Caki2 (cell line): ENCODE measurements around the gene CELF5. TPM values are rescaled to one million over a fixed set of nuclear protein-coding genes. Genes with fewer than 3 reads are reported as not detected.
"Not testable (repeated sequence)": the region's sequence is repeated elsewhere in the genome, so short reads cannot be mapped to it uniquely, and the experiment has no call there.

Experiments
- DNase-seq: peaks from one replicate; pipeline ENCODE4 v3.0.0-alpha.2; 2015; ENCODE audit warnings: low read depth
- in situ Hi-C: cut with HindIII; loops from 2 replicates; pipeline ENCODE4 v1.10.0; 2016; ENCODE audit warnings: low sequenced_read_pairs, low pct_unique_long_range_greater_than_20kb, mixed read lengths
- total RNA-seq: library from RNA; depleted of rRNA; stranded (reverse); fragments of >200 nt; shearing (Covaris generic); gene quantifications from 2 replicates; pipeline ENCODE4 v1.2.3, GENCODE V29; 2014; ENCODE audit warnings: low replicate concordance

Gene CELF5
- total RNA-seq, 1 experiment from 2014 or later: 0.47 TPM

- no peak for DNase-seq
- in situ Hi-C loops: no loop called here
Observed at GRCh38 chr19:3322199-3322978, 97.9 kb downstream of the CELF5 start.

- no peak for DNase-seq
- in situ Hi-C loops: no loop called here
Observed at GRCh38 chr19:3323026-3323425, 98.6 kb downstream of the CELF5 start.

- in situ Hi-C loops: no loop called here
- DNase-seq: no peak
Observed at GRCh38 chr19:3323658-3324057, 99.2 kb downstream of the CELF5 start.

GRCh38 chr19:3324405-3324856, 100.0 kb downstream of the CELF5 start:
- DNase-seq: no peak
- in situ Hi-C loops: no loop called here

GRCh38 chr19:3325451-3325850, 101.0 kb downstream of the CELF5 start:
- in situ Hi-C loops: no loop called here
- DNase-seq: no peak

GRCh38 chr19:3328743-3329142, 104.3 kb downstream of the CELF5 start:
- no peak for DNase-seq
- in situ Hi-C loops: no loop called here

- in situ Hi-C loops: no loop called here
- no peak for DNase-seq
Observed at GRCh38 chr19:3330047-3330446, 105.6 kb downstream of the CELF5 start.

GRCh38 chr19:3332232-3332631, 107.8 kb downstream of the CELF5 start:
- DNase-seq, in situ Hi-C loops: not testable (repeated sequence)

GRCh38 chr19:3333020-3333583, 108.6 kb downstream of the CELF5 start:
- no peak for DNase-seq
- in situ Hi-C loops: no loop called here

- DNase-seq: no peak
- in situ Hi-C loops: no loop called here
Observed at GRCh38 chr19:3333662-3334061, 109.2 kb downstream of the CELF5 start.

GRCh38 chr19:3334749-3335430, 110.4 kb downstream of the CELF5 start:
- DNase-seq, in situ Hi-C loops: not testable (repeated sequence)

- in situ Hi-C loops: no loop called here
Observed at GRCh38 chr19:3335431-3336350, 111.2 kb downstream of the CELF5 start.

GRCh38 chr19:3336351-3336679, 111.9 kb downstream of the CELF5 start:
- DNase-seq: no peak
- in situ Hi-C loops: no loop called here

More at GRCh38 chr19:3335431-3336350, 111.2 kb downstream of the CELF5 start:
- DNase-seq: no peak

GRCh38 chr19:3336680-3337523, 112.4 kb downstream of the CELF5 start:
- in situ Hi-C loops: no loop called here
- DNase-seq: peak; percentile 83

GRCh38 chr19:3338541-3339181, 114.2 kb downstream of the CELF5 start:
- in situ Hi-C loops: no loop called here
- DNase-seq: no peak

GRCh38 chr19:3340340-3340739, 115.9 kb downstream of the CELF5 start:
- no peak for DNase-seq
- in situ Hi-C loops: no loop called here

GRCh38 chr19:3342246-3342645, 117.8 kb downstream of the CELF5 start:
- DNase-seq: no peak
- in situ Hi-C loops: no loop called here
